Measurements from ENCODE around the gene PTPRG. TPM values are rescaled to one million over a fixed set of nuclear protein-coding genes. Genes with fewer than 3 reads are reported as not detected.
"Not testable (repeated sequence)": the region's sequence is repeated elsewhere in the genome, so short reads cannot be mapped to it uniquely, and the experiment has no call there.

Gene PTPRG
- total and polyA plus RNA-seq, 2 experiments from 2014 or later: 24.4 to 131 TPM

DNA sequence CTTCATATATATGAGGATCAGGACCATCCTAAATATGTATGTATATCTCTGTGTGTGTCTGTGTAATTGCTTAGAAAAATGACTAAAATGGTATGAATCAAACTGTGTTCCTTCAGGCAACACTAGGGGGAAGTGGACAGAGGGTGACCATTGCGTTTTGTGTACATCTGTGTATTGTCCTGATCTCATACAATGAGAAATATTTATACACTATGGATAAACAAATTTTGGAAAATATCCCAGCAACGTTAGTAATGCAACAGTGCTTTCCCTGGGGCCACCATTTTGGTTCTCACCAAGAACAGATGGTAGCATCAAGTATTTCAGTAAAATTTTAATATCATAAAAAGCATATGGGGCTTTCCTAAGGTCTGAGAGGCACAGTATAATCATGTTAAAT, 130.1 kb downstream of the PTPRG start:
- no peak for TF ChIP-seq EZH2 (IDR thresholded peaks at IDR 0.05; ENCODE audit: low read depth, unreplicated experiment)
- TF ChIP-seq ZNF114 (CRISPR knock-in tag; IDR thresholded peaks at IDR 0.05): no peak
- TF ChIP-seq POLR2AphosphoS5 (IDR thresholded peaks at IDR 0.05; ENCODE audit: low read depth): no peak
- TF ChIP-seq, protein P1, sequence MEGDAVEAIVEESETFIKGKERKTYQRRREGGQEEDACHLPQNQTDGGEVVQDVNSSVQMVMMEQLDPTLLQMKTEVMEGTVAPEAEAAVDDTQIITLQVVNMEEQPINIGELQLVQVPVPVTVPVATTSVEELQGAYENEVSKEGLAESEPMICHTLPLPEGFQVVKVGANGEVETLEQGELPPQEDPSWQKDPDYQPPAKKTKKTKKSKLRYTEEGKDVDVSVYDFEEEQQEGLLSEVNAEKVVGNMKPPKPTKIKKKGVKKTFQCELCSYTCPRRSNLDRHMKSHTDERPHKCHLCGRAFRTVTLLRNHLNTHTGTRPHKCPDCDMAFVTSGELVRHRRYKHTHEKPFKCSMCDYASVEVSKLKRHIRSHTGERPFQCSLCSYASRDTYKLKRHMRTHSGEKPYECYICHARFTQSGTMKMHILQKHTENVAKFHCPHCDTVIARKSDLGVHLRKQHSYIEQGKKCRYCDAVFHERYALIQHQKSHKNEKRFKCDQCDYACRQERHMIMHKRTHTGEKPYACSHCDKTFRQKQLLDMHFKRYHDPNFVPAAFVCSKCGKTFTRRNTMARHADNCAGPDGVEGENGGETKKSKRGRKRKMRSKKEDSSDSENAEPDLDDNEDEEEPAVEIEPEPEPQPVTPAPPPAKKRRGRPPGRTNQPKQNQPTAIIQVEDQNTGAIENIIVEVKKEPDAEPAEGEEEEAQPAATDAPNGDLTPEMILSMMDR (conservative IDR thresholded peaks at IDR 0.05; ENCODE audit: low read depth in 2 of 2): no peak
- TF ChIP-seq, protein P2, sequence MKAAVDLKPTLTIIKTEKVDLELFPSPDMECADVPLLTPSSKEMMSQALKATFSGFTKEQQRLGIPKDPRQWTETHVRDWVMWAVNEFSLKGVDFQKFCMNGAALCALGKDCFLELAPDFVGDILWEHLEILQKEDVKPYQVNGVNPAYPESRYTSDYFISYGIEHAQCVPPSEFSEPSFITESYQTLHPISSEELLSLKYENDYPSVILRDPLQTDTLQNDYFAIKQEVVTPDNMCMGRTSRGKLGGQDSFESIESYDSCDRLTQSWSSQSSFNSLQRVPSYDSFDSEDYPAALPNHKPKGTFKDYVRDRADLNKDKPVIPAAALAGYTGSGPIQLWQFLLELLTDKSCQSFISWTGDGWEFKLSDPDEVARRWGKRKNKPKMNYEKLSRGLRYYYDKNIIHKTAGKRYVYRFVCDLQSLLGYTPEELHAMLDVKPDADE (IDR thresholded peaks at IDR 0.05): no peak
- TF ChIP-seq JUNB (IDR thresholded peaks at IDR 0.05; ENCODE audit: unreplicated experiment): no peak
- peaks cover 19% of the 10 kb centered on the region for H3K27me3 Mint-ChIP-seq (ENCODE audit: insufficient read depth, low read depth, poor library complexity)
- Histone ChIP-seq H3K9me2 (ENCODE audit: insufficient read depth) (no peaks in the 10 kb centered on the region), H3K4me1 (ENCODE audit: insufficient read depth) (peaks cover 81% of the 10 kb centered on the region), H2AFZ (no peak overlapping the region), H3K27ac (ENCODE audit: low read depth) (0 out of 2 replicates have a peak overlapping the region, but pooled peaks have one; percentile 92), H3K27me3 (ENCODE audit: insufficient read depth) (no peaks in the 10 kb centered on the region), H3K36me3 (ENCODE audit: insufficient read depth) (no peaks in the 10 kb centered on the region), H3K4me2 (peak overlapping the region; percentile 69; the same call in 1 of the 2 replicates), H4K20me1 (replicated peaks; ENCODE audit: insufficient read depth) (no peaks in the 10 kb centered on the region), H3K79me2 (replicated peaks; ENCODE audit: insufficient read depth) (peaks cover 84% of the 10 kb centered on the region), H3F3A (replicated peaks; ENCODE audit: low read depth) (peaks cover 7% of the 10 kb centered on the region), H3K4me3 (no peak overlapping the region)
- H3K27ac Mint-ChIP-seq: no peak overlapping the region
- H3K4me3 Mint-ChIP-seq: peak overlapping the region; percentile 13; the same call in 1 of the 3 replicates
- DNase-seq (ENCODE audit: low spot score): no peak
- no peak for ATAC-seq
- H3K4me1 Mint-ChIP-seq: peaks cover 81% of the 10 kb centered on the region
- peaks cover 22% of the 10 kb centered on the region for H3K36me3 Mint-ChIP-seq (ENCODE audit: low read depth)
- H3K9me3 Mint-ChIP-seq: no peaks in the 10 kb centered on the region

DNA sequence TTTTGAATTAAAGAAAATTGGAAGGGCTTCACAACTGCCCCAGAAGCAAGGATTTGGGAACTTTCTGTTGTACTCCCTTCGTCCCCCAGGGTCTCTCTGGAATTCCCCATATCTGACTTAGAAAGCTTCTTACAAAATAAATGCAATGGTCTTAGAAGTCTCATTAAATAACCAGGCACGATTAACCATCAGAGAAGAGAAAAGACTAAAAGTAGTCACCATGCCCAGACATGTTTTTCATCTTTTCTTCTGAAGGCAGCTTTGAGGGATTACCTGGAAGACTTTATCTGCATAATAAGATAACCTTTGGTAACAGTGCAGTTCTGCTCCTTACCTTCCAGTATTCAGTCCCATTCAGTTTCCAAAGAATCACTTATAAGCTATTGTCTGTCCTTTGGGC, 135.9 kb downstream of the PTPRG start:
- Mint-ChIP-seq H3K27ac (peak overlapping the region; percentile 90), H3K4me1 (peaks cover 76% of the 10 kb centered on the region), H3K27me3 (ENCODE audit: insufficient read depth, low read depth, poor library complexity) (peaks cover 14% of the 10 kb centered on the region), H3K4me3 (no peak overlapping the region), H3K9me3 (no peaks in the 10 kb centered on the region), H3K36me3 (ENCODE audit: low read depth) (peaks cover 12% of the 10 kb centered on the region; the same call in 2 of the 3 replicates)
- H4K20me1 ChIP-seq (replicated peaks; ENCODE audit: insufficient read depth): no peaks in the 10 kb centered on the region
- H2AFZ ChIP-seq: no peak overlapping the region
- peaks cover 82% of the 10 kb centered on the region for H3K79me2 ChIP-seq (replicated peaks; ENCODE audit: insufficient read depth)
- no peaks in the 10 kb centered on the region for H3F3A ChIP-seq (replicated peaks; ENCODE audit: low read depth)
- H3K27ac ChIP-seq (ENCODE audit: low read depth): peak overlapping the region; percentile 85
- H3K36me3 ChIP-seq (ENCODE audit: insufficient read depth): no peaks in the 10 kb centered on the region
- H3K27me3 ChIP-seq (ENCODE audit: insufficient read depth): no peaks in the 10 kb centered on the region
- ATAC-seq: no peak
- H3K9me2 ChIP-seq (ENCODE audit: insufficient read depth): no peaks in the 10 kb centered on the region
- H3K4me2 ChIP-seq: peak overlapping the region; percentile 8; the same call in 1 of the 2 replicates
- TF ChIP-seq ZNF331 (CRISPR knock-in tag; IDR thresholded peaks at IDR 0.05; ENCODE audit: low read depth) (no peak), CREB1 (CRISPR knock-in tag; IDR thresholded peaks at IDR 0.05; ENCODE audit: low read depth) (no peak), POLR2AphosphoS5 (IDR thresholded peaks at IDR 0.05; ENCODE audit: low read depth) (no peak), JUNB (IDR thresholded peaks at IDR 0.05; ENCODE audit: unreplicated experiment) (no peak), EZH2 (IDR thresholded peaks at IDR 0.05; ENCODE audit: low read depth, unreplicated experiment) (no peak), ZNF114 (CRISPR knock-in tag; IDR thresholded peaks at IDR 0.05) (no peak)
- no peak overlapping the region for H3K4me3 ChIP-seq
- DNase-seq (ENCODE audit: low spot score): no peak
- peaks cover 69% of the 10 kb centered on the region for H3K4me1 ChIP-seq (ENCODE audit: insufficient read depth)

DNA sequence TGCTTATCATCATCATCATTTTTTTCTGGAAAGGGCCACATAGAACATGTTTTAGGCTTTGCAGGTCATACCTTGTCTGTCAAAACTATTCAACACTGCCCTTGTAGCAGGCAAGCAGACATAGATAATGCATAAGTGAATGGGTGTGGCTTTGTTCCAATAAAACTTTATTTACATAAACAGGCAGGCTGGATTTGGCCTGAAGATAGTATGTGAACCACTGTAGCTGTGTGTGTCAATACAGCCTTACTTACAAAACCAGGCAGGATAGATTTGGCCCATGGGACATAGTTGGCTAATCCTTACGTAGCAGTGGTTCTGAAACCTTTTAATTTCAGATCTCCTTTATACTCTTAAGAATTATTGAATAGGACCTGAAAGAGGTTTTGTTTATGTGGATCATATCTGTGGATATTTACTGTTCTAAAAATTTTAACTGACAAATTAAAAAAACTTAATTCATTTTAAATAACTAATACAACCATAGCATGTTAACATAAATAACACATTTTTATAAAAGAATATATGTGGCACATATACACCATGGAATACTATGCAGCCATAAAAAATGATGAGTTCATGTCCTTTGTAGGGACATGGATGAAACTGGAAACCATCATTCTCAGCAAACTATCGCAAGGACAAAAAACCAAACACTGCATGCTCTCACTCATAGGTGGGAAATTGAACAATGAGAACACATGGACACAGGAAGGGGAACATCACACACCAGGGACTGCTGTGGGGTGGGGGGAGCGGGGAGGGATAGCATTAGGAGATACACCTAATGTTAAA, 137.1 kb downstream of the PTPRG start:
- Mint-ChIP-seq H3K4me1 (peaks cover 77% of the 10 kb centered on the region), H3K27ac (peak overlapping the region; percentile 90; the same call in 1 of the 2 replicates), H3K36me3 (ENCODE audit: low read depth) (peaks cover 12% of the 10 kb centered on the region; the same call in 2 of the 3 replicates), H3K27me3 (ENCODE audit: insufficient read depth, low read depth, poor library complexity) (peaks cover 10% of the 10 kb centered on the region)
- not testable (repeated sequence) for H3K4me3 ChIP-seq; H4K20me1 ChIP-seq (replicated peaks; ENCODE audit: insufficient read depth); H3K4me3 Mint-ChIP-seq; H3K36me3 ChIP-seq (ENCODE audit: insufficient read depth); H3K27me3 ChIP-seq (ENCODE audit: insufficient read depth); H3K4me2 ChIP-seq; H3K9me2 ChIP-seq (ENCODE audit: insufficient read depth); H3K9me3 Mint-ChIP-seq; H2AFZ ChIP-seq; ATAC-seq; DNase-seq (ENCODE audit: low spot score); H3F3A ChIP-seq (replicated peaks; ENCODE audit: low read depth)
- H3K79me2 ChIP-seq (replicated peaks; ENCODE audit: insufficient read depth): peaks cover 84% of the 10 kb centered on the region
- peaks cover 71% of the 10 kb centered on the region for H3K4me1 ChIP-seq (ENCODE audit: insufficient read depth)
- H3K27ac ChIP-seq (ENCODE audit: low read depth): peak overlapping the region; percentile 85

Data from GM23338 (cell line).